22Rv1 (cell line): ENCODE measurements around the gene LARP4.

Source experiments
- CTCF ChIP-seq: fragments of 450-650 bp; IDR thresholded peaks from 2 replicates; pipeline ENCODE4 v1.5.1; 2017; ENCODE audit warnings: mild to moderate bottlenecking
- ZFX ChIP-seq: fragments of 450-650 bp; IDR thresholded peaks from 2 replicates; pipeline ENCODE4 v1.6.1; 2017; ENCODE audit warnings: antibody characterized with exemption, borderline replicate concordance

GRCh38 chr12:50508414-50508813 is 107.7 kb downstream of the LARP4 start:
- TF ChIP-seq CTCF: no peak
- TF ChIP-seq ZFX: no peak
